ENCODE measurements around the gene FZD4.
"Not testable (repeated sequence)": the region's sequence is repeated elsewhere in the genome, so short reads cannot be mapped to it uniquely, and the experiment has no call there.

The FZD4 gene

GRCh38 chr11:86993031-86993430 lies 37.8 kb upstream of the FZD4 start:
- in situ Hi-C loops (cut with HindIII; ENCODE audit: low pct_ligation_motif_present, low sequenced_read_pairs), result no loop called here
- H3K27me3 ChIP-seq (replicated peaks), result no peaks in the 10 kb centered on the region
- no peak for TF ChIP-seq CTCF (IDR thresholded peaks at IDR 0.05; ENCODE audit: low read depth, low read length, missing control alignments)
- DNase-seq, result no peak
- no peaks in the 10 kb centered on the region for H3K36me3 ChIP-seq (replicated peaks)
- no peak overlapping the region for H3K4me3 ChIP-seq (ENCODE audit: low read depth, low read length)
- H3K27ac ChIP-seq, result no peak overlapping the region

GRCh38 chr11:86992340-86992739 lies 37.1 kb upstream of the FZD4 start:
- DNase-seq; H3K27ac ChIP-seq; H3K27me3 ChIP-seq (replicated peaks); in situ Hi-C loops (cut with HindIII; ENCODE audit: low pct_ligation_motif_present, low sequenced_read_pairs); H3K36me3 ChIP-seq (replicated peaks); H3K4me3 ChIP-seq (ENCODE audit: low read depth, low read length): not testable (repeated sequence)

GRCh38 chr11:86991341-86991740 lies 36.1 kb upstream of the FZD4 start:
- in situ Hi-C loops (cut with HindIII; ENCODE audit: low pct_ligation_motif_present, low sequenced_read_pairs), result no loop called here
- no peak overlapping the region for H3K27ac ChIP-seq
- no peak for TF ChIP-seq CTCF (IDR thresholded peaks at IDR 0.05; ENCODE audit: low read depth, low read length, missing control alignments)

GRCh38 chr11:86990515-86990914 lies 35.3 kb upstream of the FZD4 start:
- Histone ChIP-seq H3K36me3 (replicated peaks) (no peaks in the 10 kb centered on the region), H3K27ac (no peak overlapping the region), H3K4me3 (ENCODE audit: low read depth, low read length) (no peak overlapping the region), H3K27me3 (replicated peaks) (no peaks in the 10 kb centered on the region)
- no peak for TF ChIP-seq CTCF (IDR thresholded peaks at IDR 0.05; ENCODE audit: low read depth, low read length, missing control alignments)
- in situ Hi-C loops (cut with HindIII; ENCODE audit: low pct_ligation_motif_present, low sequenced_read_pairs), result no loop called here
- peak; percentile 69 for DNase-seq

More at GRCh38 chr11:86991341-86991740, 36.1 kb upstream of the FZD4 start:
- no peak for DNase-seq
- no peaks in the 10 kb centered on the region for H3K36me3 ChIP-seq (replicated peaks)
- H3K4me3 ChIP-seq (ENCODE audit: low read depth, low read length), result no peak overlapping the region
- H3K27me3 ChIP-seq (replicated peaks), result no peaks in the 10 kb centered on the region

- in situ Hi-C loops (cut with HindIII; ENCODE audit: low pct_ligation_motif_present, low sequenced_read_pairs), result no loop called here
- Histone ChIP-seq H3K27me3 (replicated peaks) (no peaks in the 10 kb centered on the region), H3K4me3 (ENCODE audit: low read depth, low read length) (no peak overlapping the region), H3K36me3 (replicated peaks) (no peaks in the 10 kb centered on the region), H3K27ac (no peak overlapping the region)
- no peak for TF ChIP-seq CTCF (IDR thresholded peaks at IDR 0.05; ENCODE audit: low read depth, low read length, missing control alignments)
- no peak for DNase-seq
Observed at GRCh38 chr11:86990031-86990430, 34.8 kb upstream of the FZD4 start.

GRCh38 chr11:86988351-86988881 lies 33.2 kb upstream of the FZD4 start:
- no peaks in the 10 kb centered on the region for H3K27me3 ChIP-seq (replicated peaks)
- no peaks in the 10 kb centered on the region for H3K36me3 ChIP-seq (replicated peaks)
- TF ChIP-seq CTCF (IDR thresholded peaks at IDR 0.05; ENCODE audit: low read depth, low read length, missing control alignments), result no peak
- H3K4me3 ChIP-seq (ENCODE audit: low read depth, low read length), result no peak overlapping the region
- no peak for DNase-seq
- in situ Hi-C loops (cut with HindIII; ENCODE audit: low pct_ligation_motif_present, low sequenced_read_pairs), result no loop called here
- H3K27ac ChIP-seq, result no peak overlapping the region
